PC-9 (cell line): ENCODE results near the gene ITPKA.

ENCODE experiments used
- EZH2 ChIP-seq: fragments of 200-600 bp; sonication (generic); IDR thresholded peaks from 2 replicates; pipeline ENCODE4 v1.8.0; 2017; ENCODE audit warnings: antibody characterized with exemption, low read depth
- TF ChIP-seq, protein P1 (sequence below): fragments of 200-600 bp; sonication (generic); conservative IDR thresholded peaks from 2 replicates; pipeline ENCODE4 v1.6.1; 2017; ENCODE audit warnings: mixed run types, antibody characterized with exemption, mild to moderate bottlenecking, moderate library complexity

DNA sequence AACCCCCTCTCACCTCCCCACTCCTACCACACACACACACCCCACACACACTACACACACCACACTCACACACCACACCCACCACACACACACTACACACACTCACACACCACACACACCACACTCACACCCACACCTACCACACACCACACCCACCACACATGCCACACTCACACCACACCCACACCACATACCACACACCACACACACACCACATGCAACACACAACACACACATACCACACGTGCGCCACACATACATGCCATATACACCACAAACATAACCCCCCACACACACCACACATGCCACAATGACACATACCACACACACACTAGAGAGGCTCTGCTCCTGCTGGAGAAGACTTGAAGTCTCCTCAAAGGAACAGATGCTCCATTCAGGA lies 5.9 kb upstream of the ITPKA start:
- TF ChIP-seq, protein P1, sequence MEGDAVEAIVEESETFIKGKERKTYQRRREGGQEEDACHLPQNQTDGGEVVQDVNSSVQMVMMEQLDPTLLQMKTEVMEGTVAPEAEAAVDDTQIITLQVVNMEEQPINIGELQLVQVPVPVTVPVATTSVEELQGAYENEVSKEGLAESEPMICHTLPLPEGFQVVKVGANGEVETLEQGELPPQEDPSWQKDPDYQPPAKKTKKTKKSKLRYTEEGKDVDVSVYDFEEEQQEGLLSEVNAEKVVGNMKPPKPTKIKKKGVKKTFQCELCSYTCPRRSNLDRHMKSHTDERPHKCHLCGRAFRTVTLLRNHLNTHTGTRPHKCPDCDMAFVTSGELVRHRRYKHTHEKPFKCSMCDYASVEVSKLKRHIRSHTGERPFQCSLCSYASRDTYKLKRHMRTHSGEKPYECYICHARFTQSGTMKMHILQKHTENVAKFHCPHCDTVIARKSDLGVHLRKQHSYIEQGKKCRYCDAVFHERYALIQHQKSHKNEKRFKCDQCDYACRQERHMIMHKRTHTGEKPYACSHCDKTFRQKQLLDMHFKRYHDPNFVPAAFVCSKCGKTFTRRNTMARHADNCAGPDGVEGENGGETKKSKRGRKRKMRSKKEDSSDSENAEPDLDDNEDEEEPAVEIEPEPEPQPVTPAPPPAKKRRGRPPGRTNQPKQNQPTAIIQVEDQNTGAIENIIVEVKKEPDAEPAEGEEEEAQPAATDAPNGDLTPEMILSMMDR = no peak
- no peak for TF ChIP-seq EZH2
